HL-60/S4 treated with retinoic acid at 250 ng/mL for 4 days and 3 days (cell line): ENCODE data around the gene ARID5A.

Source experiments
- in situ Hi-C: fragments of 300-500 bp; cut with MboI; formaldehyde crosslinking; loops from 2 replicates; pipeline ENCODE4 v1.7.0; 2022; ENCODE audit warnings: low sequenced_read_pairs

ARID5A gene

GRCh38 chr2:96527286-96528005 lies 9.1 kb upstream of the ARID5A start:
- in situ Hi-C loops: no loop called here

GRCh38 chr2:96528006-96528699 lies 8.4 kb upstream of the ARID5A start:
- in situ Hi-C loops: no loop called here

DNA sequence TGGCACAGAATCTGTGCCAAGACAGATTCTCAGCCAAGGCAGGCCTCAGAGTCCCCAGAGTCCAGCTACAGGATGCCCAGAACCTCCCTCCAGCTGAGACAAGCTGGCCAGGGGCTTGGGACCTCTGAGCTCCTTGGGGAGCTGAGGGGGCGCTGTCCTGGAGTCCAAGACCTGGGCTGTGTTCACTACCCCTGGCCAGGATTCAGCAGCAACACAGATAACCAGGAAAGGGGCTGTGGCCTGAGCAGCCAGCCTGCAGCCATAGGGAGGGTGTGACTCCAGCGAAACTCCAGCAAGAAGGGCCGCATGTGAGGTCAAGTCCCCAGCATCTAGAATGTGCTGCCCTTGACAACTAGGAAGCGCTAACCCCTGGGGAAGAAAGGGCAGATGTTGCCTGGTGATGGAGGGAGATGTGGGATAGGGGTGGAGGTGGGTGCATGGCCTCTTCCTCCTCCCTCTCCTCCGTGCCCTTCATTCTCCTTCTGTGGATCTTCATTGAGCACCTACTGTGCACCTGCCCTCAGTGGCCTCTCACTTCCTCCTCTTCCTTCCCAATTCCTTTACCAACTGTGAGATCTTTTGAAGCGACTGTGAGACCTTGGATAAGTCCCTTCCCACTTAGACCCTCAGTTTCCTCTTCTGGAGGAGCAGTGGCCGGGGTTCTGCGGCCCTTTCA lies 7.7 kb upstream of the ARID5A start:
- in situ Hi-C loops: no loop called here

GRCh38 chr2:96529376-96530143 lies 7.0 kb upstream of the ARID5A start:
- in situ Hi-C loops: no loop called here

- in situ Hi-C loops: no loop called here
Measured at GRCh38 chr2:96530144-96530430, 6.5 kb upstream of the ARID5A start.

DNA sequence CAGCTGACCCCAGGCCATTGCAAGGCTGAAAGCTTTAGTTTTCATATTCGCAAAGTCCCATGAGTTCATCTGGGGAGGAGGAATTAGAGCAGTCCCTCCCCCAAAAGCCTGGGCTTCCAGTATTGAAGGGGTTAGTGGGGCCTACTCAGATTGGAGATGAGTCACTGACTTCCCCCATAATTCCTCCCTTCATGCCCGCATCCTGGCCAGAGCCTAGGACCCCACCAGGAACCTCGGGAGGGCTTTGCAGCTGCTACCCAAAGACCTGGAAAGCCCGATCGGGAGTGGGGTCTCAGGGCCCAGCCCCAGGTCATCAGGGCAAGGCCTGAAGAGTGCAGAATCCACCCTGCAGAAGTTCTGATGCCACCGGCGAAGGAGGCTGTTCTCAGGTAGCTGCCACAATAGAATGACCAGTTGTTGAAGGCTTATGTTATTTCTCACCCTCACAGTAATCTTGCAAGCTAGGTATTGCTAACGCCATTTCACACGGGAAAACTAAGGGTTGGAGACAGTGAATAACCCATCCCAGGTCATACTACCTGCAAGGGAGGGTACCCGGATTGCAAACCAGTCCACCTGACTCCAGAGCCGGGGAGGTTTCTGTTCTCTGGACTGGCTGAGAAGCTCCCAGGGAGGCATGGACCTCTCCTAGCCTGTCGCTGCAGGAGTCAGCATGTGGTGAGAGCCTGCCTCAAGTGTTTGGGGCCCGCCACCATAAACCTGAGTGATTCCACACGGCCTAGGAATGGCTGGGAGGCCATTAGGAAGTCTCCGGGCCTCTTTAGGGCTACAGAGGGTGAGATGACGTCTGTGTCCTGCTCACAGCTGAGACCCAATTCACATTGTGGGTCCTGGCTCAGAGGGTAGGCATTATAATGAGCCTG lies 5.8 kb upstream of the ARID5A start:
- in situ Hi-C loops: no loop called here

- in situ Hi-C loops: no loop called here
Measured at GRCh38 chr2:96531366-96531765, 5.2 kb upstream of the ARID5A start.

- in situ Hi-C loops: no loop called here
Measured at GRCh38 chr2:96531872-96532505, 4.6 kb upstream of the ARID5A start.

DNA sequence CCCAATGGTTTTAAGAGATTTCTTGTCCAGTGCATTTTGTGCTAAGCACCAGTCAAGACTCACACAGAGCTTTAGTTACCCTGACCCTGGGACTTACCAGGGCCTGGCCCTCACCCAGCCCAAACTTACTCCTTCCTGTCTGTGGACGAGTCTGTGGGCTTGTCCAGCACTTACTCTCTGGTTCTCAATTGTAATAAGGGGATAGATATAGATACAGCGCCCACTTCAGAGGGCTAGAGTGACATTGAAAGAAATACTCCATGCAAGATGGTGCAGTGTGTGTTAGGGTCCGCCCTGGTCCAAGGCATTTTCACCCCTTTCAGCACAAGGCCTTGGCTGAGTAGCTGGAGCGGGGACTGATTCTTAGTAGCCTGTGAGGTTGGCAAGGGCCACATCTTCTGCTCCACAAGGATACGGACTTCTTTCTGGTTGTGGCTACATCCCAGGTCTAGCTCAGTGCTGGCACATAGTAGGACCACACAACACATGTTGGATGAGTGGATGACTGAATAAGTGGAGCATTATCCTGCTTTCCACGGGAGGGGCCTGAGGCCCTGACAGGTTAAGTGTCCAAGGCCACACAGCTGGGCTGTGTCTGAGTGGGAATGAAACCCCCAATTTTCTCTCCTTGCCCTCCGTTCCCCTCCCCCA lies 3.8 kb upstream of the ARID5A start:
- in situ Hi-C loops: no loop called here

- in situ Hi-C loops: no loop called here
Measured at GRCh38 chr2:96533292-96534073, 3.1 kb upstream of the ARID5A start.

DNA sequence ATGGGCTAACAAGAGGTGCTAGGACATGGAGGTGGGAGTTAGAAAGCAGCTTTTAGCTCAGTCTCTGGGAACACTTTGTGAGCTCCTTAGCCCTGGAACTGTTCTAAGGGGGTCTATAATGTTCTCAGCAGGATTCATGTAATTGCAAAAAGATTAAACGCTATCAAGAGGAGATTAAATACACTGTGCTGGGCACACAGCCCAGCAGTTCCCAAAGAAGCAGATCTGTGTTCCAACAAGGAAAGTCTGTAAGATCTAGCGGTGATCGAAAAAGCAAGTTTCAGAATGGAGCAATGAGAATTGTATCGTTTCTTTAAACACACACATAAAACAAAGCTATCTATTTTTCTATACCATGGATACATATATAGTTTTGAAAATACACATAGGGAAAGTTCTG lies 2.4 kb upstream of the ARID5A start:
- in situ Hi-C loops: no loop called here

- in situ Hi-C loops: no loop called here
Measured at GRCh38 chr2:96534701-96535181, 1.8 kb upstream of the ARID5A start.

- in situ Hi-C loops: no loop called here
Measured at GRCh38 chr2:96535331-96535730, 1.2 kb upstream of the ARID5A start.

DNA sequence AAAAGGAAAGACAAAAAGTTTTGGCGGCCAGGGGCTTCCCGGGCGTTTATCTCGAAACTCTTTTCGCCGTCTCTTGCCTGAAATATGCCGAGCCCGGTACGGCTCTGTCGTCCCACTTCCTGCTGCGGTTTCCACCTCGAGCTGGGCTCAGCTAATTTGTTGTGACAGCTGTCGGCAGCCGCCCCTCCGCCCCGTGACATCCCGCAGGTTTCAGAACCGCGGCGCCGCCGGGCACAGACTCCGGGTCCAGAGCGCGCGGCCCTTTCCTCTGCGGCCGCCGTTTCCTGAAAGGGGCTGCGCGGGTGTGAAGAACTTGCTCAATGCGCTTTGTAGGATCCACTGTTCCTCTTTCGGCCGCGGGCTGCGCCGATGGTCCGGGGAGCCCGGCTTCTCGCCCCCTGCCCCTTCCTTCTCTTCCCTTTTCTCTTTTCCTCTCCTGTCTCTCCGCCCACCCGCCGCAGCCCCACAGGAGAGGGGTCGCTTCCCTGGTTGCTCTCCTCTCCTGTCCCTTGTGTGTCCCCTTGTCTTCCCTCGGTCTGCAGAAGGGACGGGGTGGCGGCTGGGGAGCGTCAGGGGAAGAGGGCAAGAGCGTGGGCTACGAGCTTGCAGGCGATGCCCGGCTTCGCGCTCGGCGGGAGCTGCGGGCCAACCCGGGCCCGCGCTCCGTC lies 648 bp downstream of the ARID5A start:
- in situ Hi-C loops: no loop called here

DNA sequence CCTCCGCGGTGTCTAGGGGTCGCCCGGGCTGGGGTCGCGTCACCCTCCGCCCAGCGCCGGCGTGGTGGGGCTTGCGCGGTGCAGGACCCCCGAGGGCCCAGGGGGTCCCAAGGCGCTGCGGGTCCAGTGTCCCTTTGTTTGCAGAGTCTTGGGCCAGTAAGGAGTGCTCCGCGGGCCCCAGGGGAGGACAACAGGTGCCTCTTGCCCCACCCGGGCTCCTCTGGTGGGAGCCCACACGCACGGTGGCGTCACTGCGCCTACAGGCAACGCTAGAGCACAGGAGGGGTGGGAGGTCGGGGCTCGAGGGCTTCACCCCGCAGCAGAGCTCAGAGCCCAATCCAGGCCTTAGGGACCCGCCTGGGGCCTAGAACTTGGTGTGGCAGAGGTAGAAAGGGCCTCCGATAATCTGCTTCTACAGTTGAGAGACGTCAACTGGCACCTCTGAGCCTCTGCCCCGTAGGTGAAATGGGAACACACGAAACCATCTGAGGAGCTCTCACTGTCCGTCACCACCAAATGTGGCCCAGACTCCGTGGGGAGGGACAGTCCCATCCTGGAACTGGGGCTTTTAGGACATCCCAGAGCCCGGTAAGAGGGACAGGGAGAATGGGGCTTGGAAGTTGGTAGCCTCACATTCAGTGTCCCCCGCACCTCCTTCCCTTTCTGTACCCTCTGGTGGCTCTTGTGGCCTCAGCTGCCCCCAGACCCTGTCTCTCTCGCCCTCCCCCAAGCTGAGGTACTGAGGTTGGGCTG lies 1.4 kb downstream of the ARID5A start:
- in situ Hi-C loops: no loop called here

DNA sequence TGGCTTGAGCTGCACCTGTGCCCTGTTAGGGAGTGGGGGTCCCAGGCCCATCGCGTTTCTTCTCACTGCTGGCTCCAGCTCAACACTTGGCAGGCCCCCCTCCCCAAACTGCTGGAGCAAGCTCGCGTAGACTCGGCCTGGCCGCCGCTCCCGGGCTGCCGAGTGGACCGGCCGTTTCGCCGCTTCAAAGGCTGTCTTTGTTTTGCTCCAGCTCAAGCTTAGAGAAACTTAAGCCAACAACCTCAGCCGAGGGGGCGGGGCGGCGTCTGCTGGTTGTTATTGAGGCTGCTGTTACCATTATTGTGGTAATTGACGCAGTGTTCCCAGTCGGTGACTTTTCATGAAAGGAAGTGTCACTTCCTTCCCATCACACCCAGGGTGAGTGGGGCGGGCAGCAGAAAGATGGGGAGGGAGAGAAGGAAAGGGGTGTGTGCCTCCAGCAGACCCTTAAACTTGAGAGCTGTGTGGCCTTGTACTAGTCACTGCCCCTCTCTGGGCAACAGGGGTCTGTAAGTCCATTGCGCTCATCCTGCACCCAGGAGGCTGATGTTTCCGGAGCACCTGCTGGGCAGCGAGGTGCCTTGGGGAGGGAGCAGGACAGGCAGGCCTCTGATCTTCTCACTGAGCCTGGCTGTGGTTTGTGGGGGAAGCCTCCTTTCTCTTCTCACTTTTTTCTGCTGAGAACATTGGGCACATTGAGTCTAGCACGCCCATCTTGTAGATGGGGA lies 2.1 kb downstream of the ARID5A start:
- in situ Hi-C loops: no loop called here
